GM18499 (cell line): Measurements from ENCODE around the gene KRTAP10-12.

ENCODE experiments used
- ATAC-seq: cut with Tn5 transposase; IDR thresholded peaks from one replicate; pipeline ENCODE4 v1.9.1; 2021; ENCODE audit warnings: moderate number of reproducible peaks; ENCODE audit not compliant: insufficient read depth, unreplicated experiment

The KRTAP10-12 gene

GRCh38 chr21:44729336-44730027 lies 32.5 kb downstream of the KRTAP10-12 start:
- ATAC-seq = no peak

DNA sequence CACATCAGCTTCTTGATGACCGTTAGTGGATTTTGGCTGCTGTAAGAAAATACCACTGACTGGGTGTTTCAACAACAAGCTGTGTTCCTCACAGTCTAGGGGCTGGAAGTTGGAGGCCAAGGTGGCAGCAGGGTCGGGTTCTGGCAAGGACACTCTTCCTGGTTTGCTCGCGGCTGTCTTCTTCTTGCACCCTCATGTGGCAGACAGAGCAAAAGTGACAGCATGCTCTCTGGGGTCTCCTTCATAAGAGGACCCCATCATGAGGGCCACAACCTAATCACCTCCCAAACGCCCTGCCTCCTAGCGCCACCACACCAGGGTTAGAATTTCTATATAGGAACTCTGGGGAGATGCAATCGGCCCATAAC lies 33.0 kb downstream of the KRTAP10-12 start:
- no peak for ATAC-seq

GRCh38 chr21:44730951-44731579 lies 34.1 kb downstream of the KRTAP10-12 start:
- no peak for ATAC-seq

DNA sequence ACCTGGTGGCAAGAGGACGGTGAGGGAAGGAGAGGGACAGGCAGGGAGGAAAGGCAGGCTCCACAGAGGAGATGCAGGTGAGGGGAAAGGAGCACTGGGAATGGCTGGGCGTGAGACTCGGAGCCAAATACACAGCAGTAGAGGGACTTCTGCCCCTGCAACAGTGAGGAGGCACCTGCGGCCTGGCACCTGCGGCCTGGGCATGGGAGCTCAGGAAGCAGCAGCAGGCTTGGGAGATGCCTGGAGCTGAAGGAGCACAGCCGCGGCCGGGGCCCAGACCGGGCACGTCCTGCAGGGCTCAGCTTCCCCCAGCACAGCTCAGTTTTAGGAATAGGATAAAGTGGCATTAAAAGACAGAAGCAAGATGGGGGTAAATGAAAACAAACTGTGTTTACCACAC lies 35.3 kb downstream of the KRTAP10-12 start:
- ATAC-seq = no peak

DNA sequence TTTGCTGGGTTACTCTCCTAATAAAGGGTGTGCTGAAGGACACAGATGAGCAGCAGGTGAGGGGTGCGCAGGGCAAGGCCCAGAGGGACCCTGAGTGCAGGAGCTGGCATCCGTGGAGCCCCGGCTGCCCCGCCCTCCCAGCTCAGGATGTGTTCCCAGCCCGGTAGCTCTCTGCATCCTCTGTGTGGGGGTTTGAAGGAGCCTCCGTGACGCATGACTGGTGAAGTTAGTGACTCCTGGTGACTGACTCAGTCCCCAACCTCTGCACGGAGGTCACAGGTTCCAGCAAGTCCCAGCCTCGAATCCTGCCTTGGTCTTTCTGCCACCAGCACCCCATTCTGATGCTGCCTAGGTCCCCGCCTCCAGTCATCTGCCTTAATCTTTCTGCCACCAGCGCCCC lies 36.0 kb downstream of the KRTAP10-12 start:
- ATAC-seq = no peak

GRCh38 chr21:44734026-44734745 lies 37.2 kb downstream of the KRTAP10-12 start:
- ATAC-seq = no peak

DNA sequence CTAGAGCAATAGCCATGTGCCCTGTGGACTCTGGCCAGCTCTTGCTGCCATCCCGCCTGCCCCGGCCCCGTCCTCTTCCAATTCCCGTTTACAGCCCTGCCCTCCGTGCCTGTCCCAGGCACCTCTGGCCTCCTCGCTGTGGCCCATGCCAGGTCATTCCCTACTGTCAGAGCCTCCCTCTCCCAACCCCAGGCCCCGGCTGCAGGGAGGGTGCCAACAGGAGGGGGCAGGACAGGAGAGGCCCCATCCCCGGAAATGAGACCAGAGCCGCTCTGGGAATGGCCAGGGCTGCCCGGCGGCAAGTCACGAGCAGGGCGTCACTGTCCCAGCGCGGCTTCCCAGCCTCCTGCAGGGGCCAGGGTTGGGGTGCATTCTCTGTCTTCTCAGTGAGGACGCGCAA lies 37.9 kb downstream of the KRTAP10-12 start:
- no peak for ATAC-seq

DNA sequence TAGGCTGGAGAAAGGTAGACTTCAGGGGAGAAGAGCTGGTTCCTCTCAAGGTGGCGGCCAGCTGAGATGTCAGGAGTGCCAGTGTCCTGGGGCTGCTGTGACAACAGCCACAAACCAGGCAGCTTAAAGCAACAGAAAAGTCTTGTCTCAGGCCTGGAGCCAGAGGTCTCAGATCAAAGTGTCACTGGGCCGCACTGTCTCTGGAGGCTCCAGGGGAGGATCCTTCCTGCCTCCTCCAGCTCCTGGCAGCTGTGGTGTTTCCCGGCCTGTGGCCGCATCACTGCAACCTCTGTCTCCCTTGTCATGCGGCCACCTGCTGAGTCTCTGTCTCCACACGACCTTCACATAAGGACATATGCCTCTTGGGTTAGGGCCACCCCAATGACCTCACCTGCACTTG lies 38.8 kb downstream of the KRTAP10-12 start:
- no peak for ATAC-seq

DNA sequence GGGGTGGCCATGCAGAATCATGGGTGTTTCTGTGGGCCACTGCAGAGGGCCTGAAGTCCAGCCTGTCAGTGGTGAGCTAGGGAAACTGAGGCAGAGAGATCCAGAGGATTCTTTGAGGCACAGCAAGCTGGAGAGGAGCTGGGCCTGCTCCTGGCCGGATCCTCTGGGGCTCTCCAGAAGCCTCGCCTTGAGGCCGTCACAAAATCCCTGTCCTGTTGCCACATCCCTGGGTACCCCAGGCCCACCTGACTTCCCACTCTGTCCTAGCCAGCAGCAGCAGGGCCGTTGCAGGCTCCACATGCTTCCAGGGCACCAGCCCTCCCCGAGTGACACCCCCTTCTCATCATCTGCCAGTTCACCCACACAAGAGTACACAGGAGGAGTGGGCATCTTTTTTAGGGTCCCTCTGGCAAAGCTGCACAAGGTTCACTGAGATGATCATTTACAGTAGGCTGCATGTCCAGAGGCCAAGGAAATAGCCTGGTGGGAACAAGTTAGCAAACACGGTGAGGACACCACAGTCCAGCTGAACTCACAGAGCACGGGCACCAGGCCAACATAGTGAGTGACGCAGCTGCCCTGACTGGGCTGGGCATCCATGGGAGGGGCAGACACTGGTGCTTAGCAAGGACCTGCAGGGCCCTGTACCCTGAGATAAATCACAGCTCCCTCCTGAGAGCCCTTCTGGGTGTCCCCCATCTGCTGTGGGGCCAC lies 39.5 kb downstream of the KRTAP10-12 start:
- ATAC-seq = no peak

DNA sequence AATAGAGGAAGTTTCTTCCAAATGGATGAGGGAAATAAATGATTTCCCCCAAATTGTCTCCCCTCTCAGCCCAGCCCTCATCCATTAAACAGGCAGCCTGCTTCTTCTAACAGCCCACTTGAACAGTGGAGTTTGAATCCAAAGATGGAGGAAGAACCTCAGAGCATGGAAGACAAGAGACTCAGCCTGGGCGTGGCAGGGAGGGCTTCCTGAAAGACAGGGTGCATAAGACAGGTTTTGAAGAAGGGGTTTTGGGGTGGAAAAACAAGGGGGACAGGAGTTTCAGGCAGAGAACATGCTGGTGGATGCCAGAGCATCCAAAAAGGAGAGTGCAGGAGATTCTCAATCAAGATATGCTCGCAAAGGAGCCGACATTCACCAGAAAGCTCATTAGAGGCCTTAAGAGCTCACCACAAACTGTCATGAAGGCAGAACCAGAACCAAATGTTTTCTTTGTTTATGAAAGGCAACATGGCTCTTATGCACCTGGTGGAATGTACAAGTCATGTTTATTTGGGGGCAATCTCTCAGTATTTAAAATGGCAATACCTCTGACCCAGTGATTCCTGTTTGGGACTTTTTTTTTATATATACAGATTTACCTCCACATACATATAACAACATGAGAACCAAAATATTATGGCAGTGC lies 40.9 kb downstream of the KRTAP10-12 start:
- ATAC-seq = no peak

GRCh38 chr21:44738621-44739020 lies 41.6 kb downstream of the KRTAP10-12 start:
- no peak for ATAC-seq

GRCh38 chr21:44739316-44739715 lies 42.3 kb downstream of the KRTAP10-12 start:
- no peak for ATAC-seq

- ATAC-seq = no peak
These were observed 43.8 kb downstream of the KRTAP10-12 start for GRCh38 chr21:44740742-44741141.

GRCh38 chr21:44741921-44742320 lies 44.9 kb downstream of the KRTAP10-12 start:
- ATAC-seq = no peak

- no peak for ATAC-seq
These were observed 45.6 kb downstream of the KRTAP10-12 start for GRCh38 chr21:44742418-44743153.
